ENCODE measurements around the gene HID1. TPM values are rescaled to one million over a fixed set of nuclear protein-coding genes. Genes with fewer than 3 reads are reported as not detected.

The HID1 gene
- total RNA-seq, 1 experiment from 2014 or later: 114 TPM

DNA sequence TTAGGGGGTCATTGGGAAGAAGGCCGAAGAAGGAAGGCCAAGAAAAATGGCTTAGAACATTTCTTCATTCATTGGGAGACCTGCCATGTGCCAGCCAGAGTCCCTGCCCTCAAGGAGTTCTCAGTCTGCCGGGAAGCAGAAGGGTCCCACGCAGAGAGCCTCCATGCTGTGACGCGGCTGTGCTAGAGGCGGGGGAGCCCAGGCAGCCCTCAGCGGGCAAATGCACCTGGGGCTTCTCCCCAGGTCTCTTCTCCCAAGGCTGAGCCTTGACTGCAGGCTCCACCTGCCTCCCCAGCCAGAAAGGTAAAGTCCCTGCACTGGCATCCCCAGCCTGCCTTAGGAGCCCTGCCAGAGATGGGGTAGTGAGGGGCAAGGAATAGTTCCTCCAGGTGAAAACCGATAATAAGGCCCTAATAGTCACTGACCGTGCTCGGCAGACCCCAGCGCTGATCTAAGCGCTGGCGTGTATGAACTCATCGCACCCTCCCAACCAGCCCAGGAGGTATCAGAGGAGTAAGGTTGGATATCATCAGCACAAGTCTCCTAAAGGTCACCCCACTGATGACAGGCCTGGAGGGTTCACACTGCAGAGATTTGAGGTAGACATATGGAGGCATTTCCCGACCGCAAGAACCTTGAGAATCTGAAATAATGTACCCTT lies 8.9 kb upstream of the HID1 start:
- H3K4me3 Mint-ChIP-seq (ENCODE audit: low read depth, unreplicated experiment): peak overlapping the region; percentile 79
- CTCF ChIA-PET: no interaction called here
- intact Hi-C loops (cut with micrococcal nuclease; ENCODE audit: unreplicated experiment): no loop called here

DNA sequence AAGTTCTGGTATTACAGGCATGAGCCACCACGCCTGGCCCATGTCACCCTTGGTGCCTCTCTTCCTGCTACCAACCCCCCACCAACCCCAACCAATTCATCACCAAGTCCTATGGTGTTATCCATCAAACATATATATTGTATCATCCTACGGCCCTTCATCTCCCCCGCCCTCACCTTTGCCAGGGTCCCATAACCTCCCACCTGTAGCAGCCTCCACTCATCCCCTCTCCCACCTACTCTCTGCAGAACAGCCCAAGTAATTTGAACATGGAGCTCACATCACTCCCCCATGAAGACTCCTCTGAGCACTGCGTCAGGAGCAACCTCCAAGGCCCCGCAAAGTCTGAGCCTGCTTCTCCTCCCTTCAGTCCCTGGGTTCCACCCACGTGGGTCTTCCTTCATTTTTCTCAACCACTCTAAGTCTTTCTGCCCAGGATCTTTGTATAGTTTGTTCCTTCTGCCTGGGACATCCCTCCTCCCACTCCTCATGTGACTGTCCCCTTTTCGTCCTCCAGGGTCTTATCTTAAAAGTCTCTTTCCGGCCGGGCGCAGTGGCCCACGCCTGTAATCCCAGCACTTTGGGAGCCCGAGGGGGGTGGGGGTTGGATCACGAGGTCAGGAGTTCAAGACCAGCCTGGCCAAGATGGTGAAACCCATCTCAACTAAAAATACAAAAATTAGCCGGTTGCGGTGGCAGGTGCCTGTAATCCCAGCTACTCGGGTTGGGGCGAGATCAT lies 7.0 kb upstream of the HID1 start:
- Mint-ChIP-seq H3K4me1 (ENCODE audit: low read depth, unreplicated experiment) (peaks cover 30% of the 10 kb centered on the region), H3K4me3 (ENCODE audit: low read depth, unreplicated experiment) (no peak overlapping the region), H3K36me3 (ENCODE audit: insufficient read depth, unreplicated experiment) (peaks cover 24% of the 10 kb centered on the region), H3K9me3 (ENCODE audit: low read depth, unreplicated experiment) (no peaks in the 10 kb centered on the region), H3K27me3 (ENCODE audit: unreplicated experiment) (no peaks in the 10 kb centered on the region), H3K27ac (ENCODE audit: unreplicated experiment) (no peak overlapping the region)
- TF ChIP-seq, protein P1, sequence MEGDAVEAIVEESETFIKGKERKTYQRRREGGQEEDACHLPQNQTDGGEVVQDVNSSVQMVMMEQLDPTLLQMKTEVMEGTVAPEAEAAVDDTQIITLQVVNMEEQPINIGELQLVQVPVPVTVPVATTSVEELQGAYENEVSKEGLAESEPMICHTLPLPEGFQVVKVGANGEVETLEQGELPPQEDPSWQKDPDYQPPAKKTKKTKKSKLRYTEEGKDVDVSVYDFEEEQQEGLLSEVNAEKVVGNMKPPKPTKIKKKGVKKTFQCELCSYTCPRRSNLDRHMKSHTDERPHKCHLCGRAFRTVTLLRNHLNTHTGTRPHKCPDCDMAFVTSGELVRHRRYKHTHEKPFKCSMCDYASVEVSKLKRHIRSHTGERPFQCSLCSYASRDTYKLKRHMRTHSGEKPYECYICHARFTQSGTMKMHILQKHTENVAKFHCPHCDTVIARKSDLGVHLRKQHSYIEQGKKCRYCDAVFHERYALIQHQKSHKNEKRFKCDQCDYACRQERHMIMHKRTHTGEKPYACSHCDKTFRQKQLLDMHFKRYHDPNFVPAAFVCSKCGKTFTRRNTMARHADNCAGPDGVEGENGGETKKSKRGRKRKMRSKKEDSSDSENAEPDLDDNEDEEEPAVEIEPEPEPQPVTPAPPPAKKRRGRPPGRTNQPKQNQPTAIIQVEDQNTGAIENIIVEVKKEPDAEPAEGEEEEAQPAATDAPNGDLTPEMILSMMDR (IDR thresholded peaks at IDR 0.05; ENCODE audit: unreplicated experiment): no peak
- intact Hi-C loops (cut with micrococcal nuclease; ENCODE audit: unreplicated experiment): no loop called here
- DNase-seq: no peak
- BruUV-seq (replicated peaks): no TSS peak
- CTCF ChIA-PET: interaction anchor here (0.7 kb wide), 1 partner anchor 17 kb away, joined by 4 read pairs; no protein-coding TSS in a partner anchor

More for the DNA sequence above, 8.9 kb upstream of the HID1 start:
- H3K36me3 Mint-ChIP-seq (ENCODE audit: insufficient read depth, unreplicated experiment): peaks cover 18% of the 10 kb centered on the region
- BruUV-seq (replicated peaks): TSS peak; percentile 87
- H3K4me1 Mint-ChIP-seq (ENCODE audit: low read depth, unreplicated experiment): peaks cover 30% of the 10 kb centered on the region
- H3K27me3 Mint-ChIP-seq (ENCODE audit: unreplicated experiment): no peaks in the 10 kb centered on the region
- H3K9me3 Mint-ChIP-seq (ENCODE audit: low read depth, unreplicated experiment): no peaks in the 10 kb centered on the region
- TF ChIP-seq, protein P1 (IDR thresholded peaks at IDR 0.05; ENCODE audit: unreplicated experiment): no peak
- H3K27ac Mint-ChIP-seq (ENCODE audit: unreplicated experiment): peak overlapping the region; percentile 82
- DNase-seq: no peak

DNA sequence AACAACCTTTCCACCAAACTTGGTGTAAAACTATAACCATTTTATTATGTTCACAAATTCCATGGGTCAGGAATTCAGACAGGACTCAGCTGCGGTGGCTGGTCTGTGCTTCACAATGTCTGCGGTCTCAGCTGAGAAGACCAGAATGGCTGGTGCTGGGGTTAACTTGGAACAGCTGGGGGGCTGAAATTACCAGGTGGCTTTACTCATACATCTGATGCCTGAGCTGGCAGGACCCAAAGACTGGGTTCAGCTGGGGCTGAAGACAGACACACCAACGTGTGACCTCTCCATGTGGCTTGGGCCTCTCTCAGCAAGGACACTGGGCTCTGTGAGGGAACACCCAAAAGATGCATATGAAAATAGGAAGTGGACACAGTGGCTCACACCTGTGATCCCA lies 5.7 kb upstream of the HID1 start:
- no TSS peak for BruUV-seq (replicated peaks)
- no peak for DNase-seq
- intact Hi-C loops (cut with micrococcal nuclease; ENCODE audit: unreplicated experiment): no loop called here
- Mint-ChIP-seq H3K9me3 (ENCODE audit: low read depth, unreplicated experiment) (no peaks in the 10 kb centered on the region), H3K36me3 (ENCODE audit: insufficient read depth, unreplicated experiment) (peaks cover 25% of the 10 kb centered on the region), H3K27ac (ENCODE audit: unreplicated experiment) (no peak overlapping the region), H3K27me3 (ENCODE audit: unreplicated experiment) (no peaks in the 10 kb centered on the region), H3K4me3 (ENCODE audit: low read depth, unreplicated experiment) (no peak overlapping the region), H3K4me1 (ENCODE audit: low read depth, unreplicated experiment) (peaks cover 19% of the 10 kb centered on the region)
- CTCF ChIA-PET: no interaction called here
- TF ChIP-seq, protein P1 (IDR thresholded peaks at IDR 0.05; ENCODE audit: unreplicated experiment): no peak

DNA sequence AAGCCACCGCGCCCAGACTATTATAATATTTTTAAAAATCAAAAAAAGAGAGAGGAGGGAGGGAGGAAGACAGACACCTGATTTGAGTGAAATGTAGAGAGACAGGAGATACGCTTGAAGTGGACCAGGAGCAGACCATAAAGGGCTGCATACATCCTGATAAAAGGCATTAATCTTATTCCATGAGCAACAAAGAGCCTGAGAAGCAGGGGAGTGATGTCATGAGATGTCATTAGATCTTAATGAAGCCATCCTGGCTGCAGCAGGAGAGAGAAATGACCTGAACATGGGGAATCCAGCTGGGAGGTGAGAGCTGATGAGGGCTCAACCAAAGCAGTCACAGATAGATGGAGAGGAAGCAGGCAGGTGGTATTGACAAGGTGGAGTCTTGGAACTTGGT lies 5.2 kb upstream of the HID1 start:
- intact Hi-C loops (cut with micrococcal nuclease; ENCODE audit: unreplicated experiment): no loop called here
- DNase-seq: no peak
- no peak overlapping the region for H3K27ac Mint-ChIP-seq (ENCODE audit: unreplicated experiment)
- no peaks in the 10 kb centered on the region for H3K27me3 Mint-ChIP-seq (ENCODE audit: unreplicated experiment)
- BruUV-seq (replicated peaks): no TSS peak
- peaks cover 26% of the 10 kb centered on the region for H3K36me3 Mint-ChIP-seq (ENCODE audit: insufficient read depth, unreplicated experiment)
- H3K9me3 Mint-ChIP-seq (ENCODE audit: low read depth, unreplicated experiment): no peaks in the 10 kb centered on the region
- no peak overlapping the region for H3K4me3 Mint-ChIP-seq (ENCODE audit: low read depth, unreplicated experiment)
- CTCF ChIA-PET: no interaction called here
- H3K4me1 Mint-ChIP-seq (ENCODE audit: low read depth, unreplicated experiment): peaks cover 22% of the 10 kb centered on the region
- TF ChIP-seq, protein P1 (IDR thresholded peaks at IDR 0.05; ENCODE audit: unreplicated experiment): no peak
